GM12891 (cell line): ENCODE data around the gene FCRL2.

ENCODE experiments used
- DNase-seq: peaks from one replicate; pipeline ENCODE4 v3.0.0; 2011; ENCODE audit warnings: low spot score; ENCODE audit not compliant: insufficient read length
- FAIRE-seq: peaks from 2 replicates; lab custom pipeline; 2011; peaks lifted over from hg19 to GRCh38; lab: Jason Lieb, UNC
- PAX5 ChIP-seq: IDR thresholded peaks from 2 replicates; pipeline ENCODE4 v1.6.1; 2011; ENCODE audit warnings: low read length, moderate library complexity, mild to moderate bottlenecking; ENCODE audit not compliant: insufficient read depth, severe bottlenecking
- POLR2A ChIP-seq: IDR thresholded peaks from 2 replicates; pipeline ENCODE4 v1.6.1; 2011; ENCODE audit warnings: low read depth, low read length, control low read depth
- POLR2AphosphoS5 ChIP-seq: IDR thresholded peaks from 2 replicates; pipeline ENCODE4 v1.6.1; 2011; ENCODE audit warnings: low read depth, low read length, control low read depth
- POU2F2 ChIP-seq: IDR thresholded peaks from 2 replicates; pipeline ENCODE4 v1.6.1; 2011; ENCODE audit warnings: low read depth, mild to moderate bottlenecking, control low read depth, low read length, moderate library complexity
- SPI1 ChIP-seq: IDR thresholded peaks from 2 replicates; pipeline ENCODE4 v1.6.1; 2011; ENCODE audit warnings: low read depth, low read length, control low read depth
- TAF1 ChIP-seq: IDR thresholded peaks from 2 replicates; pipeline ENCODE4 v1.6.1; 2011; ENCODE audit warnings: low read depth, low read length, control low read depth

FCRL2 gene

GRCh38 chr1:157723157-157723556, 53.8 kb downstream of the FCRL2 start:
- FAIRE-seq, result no peak
- no peak for DNase-seq
- no peak for TF ChIP-seq SPI1

DNA sequence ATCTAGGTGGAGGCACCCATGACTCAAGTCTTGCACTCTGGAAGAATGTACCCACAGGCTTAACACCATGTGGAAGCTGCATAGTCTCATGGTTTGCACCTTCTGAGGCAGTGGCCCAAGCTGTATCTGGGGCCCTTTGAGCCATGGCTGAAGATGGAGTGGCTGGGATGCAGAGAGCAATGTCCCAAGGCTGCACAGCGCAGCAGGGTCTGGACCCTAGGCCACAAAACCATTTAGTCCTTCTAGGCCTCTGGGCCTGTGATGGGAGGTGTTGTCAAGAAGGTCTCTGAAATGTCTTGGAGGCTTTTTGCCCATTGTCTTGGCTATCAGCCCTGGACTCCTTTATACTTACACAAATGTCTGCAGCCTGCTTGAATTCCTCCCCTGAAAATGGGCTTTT, 54.9 kb downstream of the FCRL2 start:
- no peak for DNase-seq

GRCh38 chr1:157715736-157716135, 61.2 kb downstream of the FCRL2 start:
- FAIRE-seq (no peak), DNase-seq (no peak)
- TF ChIP-seq SPI1, result no peak
- TF ChIP-seq POLR2A, result no peak
- TF ChIP-seq TAF1, result no peak
- TF ChIP-seq POU2F2, result no peak
- TF ChIP-seq PAX5, result no peak
- TF ChIP-seq POLR2AphosphoS5, result no peak

More for the DNA sequence above, 54.9 kb downstream of the FCRL2 start:
- TF ChIP-seq POLR2AphosphoS5, result no peak
- FAIRE-seq, result no peak

GRCh38 chr1:157711802-157712201, 65.1 kb downstream of the FCRL2 start:
- FAIRE-seq (no peak), DNase-seq (no peak)
- no peak for TF ChIP-seq POLR2A
- no peak for TF ChIP-seq POLR2AphosphoS5
- TF ChIP-seq TAF1, result no peak
- TF ChIP-seq SPI1, result no peak
- TF ChIP-seq POU2F2, result no peak
- no peak for TF ChIP-seq PAX5

GRCh38 chr1:157704878-157705277, 72.1 kb downstream of the FCRL2 start:
- no peak for DNase-seq

DNA sequence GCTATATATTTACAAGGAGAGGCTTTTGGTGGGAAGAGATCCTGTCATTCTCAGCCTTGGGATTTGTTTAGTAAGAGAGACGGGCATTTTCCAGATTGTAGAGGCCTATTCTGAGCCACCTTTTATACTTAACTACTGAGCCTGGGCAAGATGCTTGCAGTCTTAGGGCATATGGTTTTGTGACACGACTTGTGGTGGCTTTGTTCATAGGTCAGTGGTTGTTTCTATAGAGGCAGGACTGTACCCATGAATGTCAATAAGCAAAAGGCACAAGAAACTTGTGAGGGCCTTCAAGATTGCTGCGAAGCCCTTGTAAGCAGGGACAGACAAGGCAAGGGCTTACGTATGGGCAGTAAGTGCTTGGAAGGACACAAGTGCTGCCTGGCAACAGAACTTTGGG, 73.0 kb downstream of the FCRL2 start:
- no peak for TF ChIP-seq POLR2AphosphoS5
- TF ChIP-seq POU2F2, result no peak
- TF ChIP-seq PAX5, result no peak
- TF ChIP-seq POLR2A, result no peak
- no peak for TF ChIP-seq TAF1
- TF ChIP-seq SPI1, result no peak
- FAIRE-seq, result no peak
- DNase-seq, result no peak

More at GRCh38 chr1:157704878-157705277, 72.1 kb downstream of the FCRL2 start:
- TF ChIP-seq TAF1 (no peak), SPI1 (peak; percentile 92)
- no peak for FAIRE-seq

GRCh38 chr1:157702308-157702825, 74.6 kb downstream of the FCRL2 start:
- DNase-seq (no peak), FAIRE-seq (no peak)
- TF ChIP-seq POLR2AphosphoS5, result no peak
- no peak for TF ChIP-seq SPI1
- no peak for TF ChIP-seq POU2F2
- TF ChIP-seq PAX5, result no peak
- no peak for TF ChIP-seq POLR2A

GRCh38 chr1:157700732-157701131, 76.2 kb downstream of the FCRL2 start, which contains the start of gene FCRL3:
TSS of gene FCRL3 (minus strand) at chr1:157700769. CDS start at chr1:157700489, 280 bp downstream.
- no peak for DNase-seq
- FAIRE-seq, result no peak
- no peak for TF ChIP-seq POLR2AphosphoS5
- TF ChIP-seq POLR2A, result no peak
- no peak for TF ChIP-seq TAF1
- no peak for TF ChIP-seq POU2F2
- no peak for TF ChIP-seq PAX5
- no peak for TF ChIP-seq SPI1

GRCh38 chr1:157700305-157700704, 76.6 kb downstream of the FCRL2 start:
- TF ChIP-seq POU2F2, result no peak
- no peak for TF ChIP-seq PAX5
- TF ChIP-seq POLR2AphosphoS5, result no peak
- no peak for TF ChIP-seq TAF1
- no peak for TF ChIP-seq POLR2A
- TF ChIP-seq SPI1, result no peak
- no peak for FAIRE-seq
- DNase-seq, result no peak

DNA sequence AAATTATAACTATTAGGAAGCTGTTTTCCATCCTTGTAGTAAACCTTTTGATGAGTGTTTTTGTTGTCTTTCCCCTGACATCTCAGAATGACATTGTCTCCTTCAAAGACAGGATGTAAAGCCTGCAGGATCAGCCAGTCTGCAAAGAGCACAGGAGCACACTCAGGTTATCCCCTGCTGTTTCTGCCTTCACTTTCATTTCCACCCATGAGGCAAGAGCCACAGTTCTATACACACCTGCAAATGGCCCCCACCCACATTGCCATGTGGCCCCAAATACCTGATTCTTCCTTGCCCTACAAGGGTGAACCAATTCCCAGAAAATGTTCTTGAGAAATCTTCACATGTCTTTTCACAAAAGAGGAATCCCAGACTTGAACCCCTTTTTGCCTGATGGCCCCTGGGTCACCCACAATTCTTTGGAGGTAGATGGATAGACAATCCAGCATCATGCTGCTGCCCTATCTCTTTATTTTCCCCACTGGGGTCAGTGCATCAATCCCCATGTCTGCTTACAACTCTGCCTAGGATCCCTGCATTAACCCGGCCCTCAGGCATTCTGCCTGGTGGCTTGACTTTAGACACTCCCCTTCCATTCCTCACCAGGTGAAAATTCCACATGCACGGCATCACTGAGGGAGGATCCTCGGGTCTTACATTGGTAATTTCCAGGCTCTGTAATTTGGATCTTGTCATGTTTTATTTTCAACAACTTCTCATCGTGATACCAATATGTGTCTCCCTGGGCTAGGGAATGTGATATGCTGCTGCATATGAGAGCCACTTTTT, 79.0 kb downstream of the FCRL2 start:
- no peak for TF ChIP-seq TAF1
- no peak for TF ChIP-seq POLR2A
- TF ChIP-seq POLR2AphosphoS5, result no peak
- no peak for TF ChIP-seq POU2F2
- no peak for TF ChIP-seq PAX5
- TF ChIP-seq SPI1, result no peak
- FAIRE-seq, result no peak
- no peak for DNase-seq
